Measurements from ENCODE around the gene ZNF862. TPM values are rescaled to one million over a fixed set of nuclear protein-coding genes. Genes with fewer than 3 reads are reported as not detected.

ZNF862 gene
- total and polyA plus RNA-seq, 10 of the 15 experiments (the other 5 are each of a cell fraction or from before 2014, with no cell fraction given): 0.49 to 7.7 (median 3.5) TPM

GRCh38 chr7:149859876-149860275, 21.7 kb downstream of the ZNF862 start:
- RAD21 ChIA-PET (ENCODE audit: unreplicated experiment): no interaction called here

More at GRCh38 chr7:149859876-149860275, 21.7 kb downstream of the ZNF862 start:
- SMC1A ChIA-PET (ENCODE audit: uncharacterized antibody, unreplicated experiment): no interaction called here
- CTCF ChIA-PET: no interaction called here
- Histone ChIP-seq H3K4me2 (ENCODE audit: control insufficient read depth, insufficient read depth) (no peak overlapping the region), H3K36me3 (ENCODE audit: control insufficient read depth in 2 of 2, insufficient read depth in 2 of 2, low read length in 1 of 2) (no peaks in the 10 kb centered on the region), H3K9ac (ENCODE audit: control insufficient read depth, insufficient read depth, low read length) (no peak overlapping the region), H3K4me3 (no peak overlapping the region), H2AFZ (ENCODE audit: control insufficient read depth, low read depth, low read length) (no peak overlapping the region), H3K27ac (ENCODE audit: control insufficient read depth, insufficient read depth) (no peak overlapping the region), H3K4me1 (ENCODE audit: control insufficient read depth, insufficient read depth, low read length) (no peaks in the 10 kb centered on the region), H3K27me3 (replicated peaks in 1 of 2; ENCODE audit: control insufficient read depth in 2 of 2, insufficient read depth in 2 of 2, low read length in 1 of 2) (no peaks in the 10 kb centered on the region), H3K9me3 (replicated peaks; ENCODE audit: control insufficient read depth, insufficient read depth, low read length) (no peaks in the 10 kb centered on the region), H3K79me2 (ENCODE audit: control insufficient read depth, insufficient read depth, low read length) (no peaks in the 10 kb centered on the region), H4K20me1 (ENCODE audit: control insufficient read depth, insufficient read depth) (no peaks in the 10 kb centered on the region)
- no TSS peak for BruUV-seq (replicated peaks)
- in situ Hi-C loops (cut with MboI): no loop called here
- intact Hi-C loops (cut with micrococcal nuclease; ENCODE audit: unreplicated experiment): no loop called here
- ATAC-seq (no peak), DNase-seq (ENCODE audit: low read depth, low spot score) (no peak), FAIRE-seq (no peak)
- 73% methylated on average over 4 of the region's 4 CpGs for WGBS (ENCODE audit: insufficient coverage, insufficient replicate concordance, low lambda C conversion rate, missing lambda C conversion rate)
- POLR2A ChIA-PET: no interaction called here
- TF ChIP-seq USF1 (IDR thresholded peaks at IDR 0.05; ENCODE audit: borderline replicate concordance, extremely low read length, insufficient read depth, low read depth, low read length) (no peak), NFIC (IDR thresholded peaks at IDR 0.05; ENCODE audit: low read depth, low read length) (no peak), CEBPZ (IDR thresholded peaks at IDR 0.05; ENCODE audit: low read depth, low read length) (no peak), TCF3 (IDR thresholded peaks at IDR 0.05; ENCODE audit: borderline replicate concordance, insufficient read depth, low read depth, low read length) (no peak), CREM (IDR thresholded peaks at IDR 0.05; ENCODE audit: low read depth) (no peak), ZNF384 (IDR thresholded peaks at IDR 0.05; ENCODE audit: borderline replicate concordance, low read depth, low read length) (no peak), EGR1 (IDR thresholded peaks at IDR 0.05; ENCODE audit: borderline replicate concordance in 1 of 2, low read depth in 2 of 2, low read length in 2 of 2) (no peak), SRF (IDR thresholded peaks at IDR 0.05; ENCODE audit: low read depth in 2 of 2, low read length in 2 of 2) (no peak), NR2C2 (IDR thresholded peaks at IDR 0.05; ENCODE audit: borderline replicate concordance, control insufficient read depth, insufficient read length, low read depth) (no peak), ASH2L (IDR thresholded peaks at IDR 0.05; ENCODE audit: borderline replicate concordance, low read depth) (no peak), ZBTB11 (CRISPR knock-in tag; IDR thresholded peaks at IDR 0.05) (no peak)

Measured in GM12878 (cell line).